ENCODE data around the gene INCENP.
"Not testable (repeated sequence)": the region's sequence is repeated elsewhere in the genome, so short reads cannot be mapped to it uniquely, and the experiment has no call there.

INCENP gene

DNA sequence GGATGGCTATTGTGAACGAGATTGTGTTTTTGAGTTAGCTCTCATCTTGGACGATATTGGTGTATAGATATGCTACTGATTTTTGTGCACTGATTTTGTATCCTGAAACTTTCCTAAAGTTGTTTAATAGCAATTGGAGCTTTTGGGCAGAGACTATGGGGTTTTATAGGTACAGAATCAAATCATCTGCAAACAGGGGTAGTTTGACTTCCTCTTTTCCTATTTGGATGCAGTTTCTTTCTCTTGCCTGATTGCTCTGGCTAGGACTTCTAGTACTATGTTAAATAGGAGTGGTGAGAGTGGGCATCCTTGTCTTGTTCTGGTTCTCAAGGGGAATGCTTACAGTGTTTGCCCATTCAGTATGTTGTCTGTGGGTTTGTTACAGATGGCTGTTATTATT, 57.3 kb downstream of the INCENP start:
- no peak for DNase-seq

DNA sequence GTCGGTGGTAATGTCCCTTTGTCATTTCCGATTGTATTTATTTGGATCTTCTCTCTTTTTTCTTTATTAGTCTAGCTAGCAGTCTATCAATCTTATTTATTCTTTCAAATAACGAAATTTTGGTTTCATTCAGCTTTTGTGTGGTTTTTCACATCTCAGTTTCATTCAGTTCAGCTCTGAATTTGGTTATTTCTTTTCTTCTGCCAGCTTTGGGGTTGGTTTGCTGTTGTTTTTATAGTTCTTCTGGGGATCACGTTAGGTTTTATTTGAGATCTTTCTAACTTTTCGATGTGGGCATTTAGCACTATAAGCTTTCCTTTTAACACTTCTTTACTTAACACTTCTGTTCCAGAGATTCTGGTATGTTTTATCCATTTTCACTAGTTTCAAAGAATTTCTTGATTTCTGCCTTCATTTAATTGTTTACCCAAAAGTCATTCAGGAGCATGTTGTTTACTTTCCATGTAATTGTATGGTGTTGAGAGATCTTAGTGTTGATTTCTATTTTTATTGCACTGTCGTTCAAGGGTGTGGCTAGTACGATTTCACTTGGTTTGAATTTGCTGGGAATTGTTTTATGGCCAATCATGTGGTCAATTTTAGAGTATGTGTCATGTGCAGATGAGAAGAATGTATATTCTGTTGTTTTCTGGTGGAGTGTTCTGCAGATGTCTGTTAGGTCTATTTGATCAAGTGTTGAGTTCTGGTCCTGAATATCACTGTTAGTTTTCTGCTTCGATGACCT, 58.5 kb downstream of the INCENP start:
- no peak for DNase-seq

GRCh38 chr11:62186195-62186594, 62.4 kb downstream of the INCENP start:
- no peak for DNase-seq

GRCh38 chr11:62190011-62190410, 66.2 kb downstream of the INCENP start, which contains the start of gene SCGB1D1:
Gene SCGB1D1 (plus strand): TSS chr11:62190216. CDS start chr11:62190285, 69 bp downstream.
- no peak for DNase-seq

- no peak for DNase-seq
Observed at GRCh38 chr11:62193952-62194351, 70.1 kb downstream of the INCENP start.

- not testable (repeated sequence) for DNase-seq
Observed at GRCh38 chr11:62195010-62195409, 71.2 kb downstream of the INCENP start.

DNA sequence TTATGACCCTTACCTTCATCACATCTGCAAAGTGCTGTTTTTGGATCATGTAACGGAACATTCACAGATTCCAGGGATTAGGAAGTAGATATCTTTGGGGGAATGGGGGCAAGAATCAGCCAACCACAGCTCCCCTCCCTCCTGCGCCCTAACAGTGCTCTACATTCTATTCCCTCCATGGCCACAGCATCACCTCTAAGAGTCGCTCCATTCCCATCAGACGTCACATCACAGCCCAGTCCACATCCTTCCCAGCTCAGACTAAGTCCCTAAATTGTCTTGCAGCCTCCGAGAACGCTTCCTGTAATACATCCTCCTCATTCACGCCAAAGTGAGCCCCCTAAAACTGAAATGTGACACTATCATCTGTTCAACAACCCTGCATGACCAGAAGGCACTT, 72.1 kb downstream of the INCENP start:
- peak; percentile 70 to 87 for DNase-seq

DNA sequence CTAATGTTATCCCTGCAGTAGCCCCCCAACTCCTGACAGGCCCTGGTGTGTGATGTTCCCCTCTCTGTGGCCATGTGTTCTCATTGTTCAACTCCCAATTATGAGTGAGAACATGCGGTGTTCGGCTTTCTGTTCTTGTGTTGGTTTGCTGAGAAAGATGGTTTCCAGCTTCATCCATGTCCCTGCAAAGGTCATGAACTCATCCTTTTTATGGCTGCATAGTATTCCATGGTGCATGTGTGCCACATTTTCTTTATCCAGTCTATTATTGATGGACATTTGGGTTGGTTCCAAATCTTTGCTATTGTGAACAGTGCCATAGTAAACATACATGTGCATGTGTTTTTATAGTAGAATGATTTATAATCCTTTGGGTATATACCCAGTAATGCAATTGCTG, 73.6 kb downstream of the INCENP start:
- not testable (repeated sequence) for DNase-seq

DNA sequence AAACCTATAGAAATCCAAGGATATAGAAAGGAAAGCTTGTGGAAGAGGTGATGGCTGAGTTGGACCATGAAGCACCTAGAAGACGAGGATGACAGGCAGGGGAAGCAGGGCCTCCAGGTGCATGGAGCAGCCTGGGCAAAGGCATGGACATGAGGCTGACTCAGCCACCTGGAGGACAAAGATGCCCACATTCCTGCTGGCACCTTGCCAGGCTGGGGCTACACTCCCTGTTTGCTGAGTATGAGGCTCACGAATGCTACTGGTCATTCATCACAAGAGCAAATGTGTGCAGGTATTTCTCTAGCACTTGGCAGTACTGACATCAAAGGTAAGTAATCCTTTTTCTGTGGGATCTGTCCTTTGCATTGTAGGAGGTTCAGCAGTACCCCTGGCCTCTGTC, 77.6 kb downstream of the INCENP start:
- no peak for DNase-seq
